HepG2 (cell line): ENCODE measurements around the gene GLB1L. TPM values are rescaled to one million over a fixed set of nuclear protein-coding genes. Genes with fewer than 3 reads are reported as not detected.

Source experiments
- ATAC-seq: fragments of 200-7000 bp; cut with Tn5 transposase; 3 replicates; pipeline ENCODE4 v1.9.1; 2020; ENCODE audit warnings: mild to moderate bottlenecking, moderate library complexity
- BruUV-seq: library from RNA; stranded (reverse); fragments of 400-500 nt; replicated peaks from 2 replicates; lab custom pipeline; 2021; lab: Mats Ljungman, UMichigan
- CTCF ChIA-PET: fragments of 300-600 bp; formaldehyde crosslinking; extraction: SDS; loops from one replicate; lab custom pipeline; 2021; ENCODE audit warnings: low total read pairs, inconsistent platforms, low intra/inter-chr PET ratio; lab: Yijun Ruan, JAX
- POLR2A ChIA-PET: fragments of 350-600 bp; sonication (Branson Sonifier 250); formaldehyde crosslinking; loops from one replicate; lab custom pipeline; 2020; ENCODE audit warnings: antibody characterized with exemption, inconsistent platforms; lab: Yijun Ruan, JAX
- DNase-seq: peaks from one replicate; pipeline ENCODE4 v3.0.0-alpha.2; 2015; ENCODE audit warnings: low spot score
- FAIRE-seq: peaks from 3 replicates; lab custom pipeline; 2011; peaks lifted over from hg19 to GRCh38; lab: Jason Lieb, UNC
- H2AFZ ChIP-seq: one replicate; pipeline ENCODE4 v1.6.1; 2011; ENCODE audit warnings: low read length, inconsistent platforms
- H3K27ac ChIP-seq: fragments of 300-600 bp; 3 replicates; pipeline ENCODE4 v1.8.0; 2011; ENCODE audit warnings: mixed run types, mild to moderate bottlenecking, mixed read lengths, low read length, inconsistent platforms; ENCODE audit not compliant: insufficient read depth; ENCODE audit errors: extremely low read length
- H3K27me3 ChIP-seq, 2 experiments: fragments of 200-600 bp in 1 of 2; 2 replicates in 1 of 2; 3 replicates in 1 of 2; pipeline versions ENCODE4 v1.6.0 to v1.8.0; 2011; ENCODE audit warnings: low read length in 2 of 2, mild to moderate bottlenecking in 2 of 2, moderate library complexity in 2 of 2, inconsistent platforms in 1 of 2; ENCODE audit not compliant: insufficient read depth in 2 of 2, control insufficient read depth in 1 of 2
- H3K36me3 ChIP-seq, 2 experiments: fragments of 200-600 bp in 1 of 2; replicated peaks in 1 of 2; 2 replicates in 1 of 2; 3 replicates in 1 of 2; pipeline versions ENCODE4 v1.5.1 to v1.8.0; 2011; ENCODE audit warnings: low read length in 2 of 2, inconsistent platforms in 1 of 2; ENCODE audit not compliant: insufficient read depth in 2 of 2, control insufficient read depth in 1 of 2
- H3K4me1 ChIP-seq: 2 replicates; pipeline ENCODE4 v1.5.1; 2012; ENCODE audit warnings: low read length, inconsistent platforms; ENCODE audit not compliant: insufficient read depth
- H3K4me2 ChIP-seq: 2 replicates; pipeline ENCODE4 v1.6.0; 2011; ENCODE audit warnings: low read depth, low read length, inconsistent platforms
- H3K4me3 ChIP-seq, 3 experiments: fragments of 200-600 bp in 1 of 3; sonication (generic), shearing (Covaris generic) in 1 of 3; replicated peaks in 1 of 3; 2 replicates each; pipeline ENCODE4 v1.5.1; 2011 to 2016; ENCODE audit warnings: low read length in 3 of 3, inconsistent platforms in 2 of 3, low read depth in 2 of 3, mild to moderate bottlenecking in 2 of 3, control low read depth in 1 of 3, mixed read lengths in 1 of 3; ENCODE audit not compliant: insufficient read depth in 1 of 3
- H3K79me2 ChIP-seq: one replicate; pipeline ENCODE4 v1.6.1; 2011; ENCODE audit warnings: low read length, inconsistent platforms; ENCODE audit not compliant: insufficient read depth
- H3K9ac ChIP-seq: 2 replicates; pipeline ENCODE4 v1.6.0; 2011; ENCODE audit warnings: mild to moderate bottlenecking, low read depth, low read length, inconsistent platforms; ENCODE audit not compliant: insufficient read depth
- H3K9me3 ChIP-seq: 2 replicates; pipeline ENCODE4 v1.5.1; 2012; ENCODE audit warnings: mild to moderate bottlenecking, low read length
- H4K20me1 ChIP-seq: 2 replicates; pipeline ENCODE4 v1.6.0; 2011; ENCODE audit warnings: inconsistent platforms, mild to moderate bottlenecking, low read length, moderate library complexity; ENCODE audit not compliant: insufficient read depth
- ADNP ChIP-seq: sonication (generic); formaldehyde crosslinking; IDR thresholded peaks from 2 replicates; pipeline ENCODE4 v1.4.0; 2020; ENCODE audit warnings: missing genetic modification reagents
- ATRX ChIP-seq: sonication (generic); formaldehyde crosslinking; IDR thresholded peaks from 2 replicates; pipeline ENCODE4 v1.4.0; 2020; ENCODE audit warnings: missing genetic modification reagents, borderline replicate concordance
- CREB3 ChIP-seq: sonication (generic); formaldehyde crosslinking; IDR thresholded peaks from 2 replicates; pipeline ENCODE4 v1.5.0; 2020; ENCODE audit warnings: missing genetic modification reagents
- FOXO4 ChIP-seq: sonication (generic); formaldehyde crosslinking; conservative IDR thresholded peaks from 2 replicates; pipeline ENCODE4 v1.8.1; 2023; ENCODE audit warnings: missing genetic modification reagents
- FOXP1 ChIP-seq, 2 experiments: fragments of 450-650 bp in 1 of 2; IDR thresholded peaks; 2 replicates each; pipeline ENCODE4 v1.6.1; 2017 to 2018; ENCODE audit warnings: antibody characterized with exemption in 1 of 2
- HES4 ChIP-seq: sonication (generic); formaldehyde crosslinking; IDR thresholded peaks from 2 replicates; pipeline ENCODE4 v1.9.0; 2021; ENCODE audit warnings: mild to moderate bottlenecking, missing genetic modification reagents, borderline replicate concordance
- MYPOP ChIP-seq: sonication (generic); formaldehyde crosslinking; IDR thresholded peaks from 2 replicates; pipeline ENCODE4 v1.8.1; 2023; ENCODE audit warnings: mild to moderate bottlenecking, moderate library complexity, missing genetic modification reagents
- NCOA5 ChIP-seq: sonication (generic); formaldehyde crosslinking; IDR thresholded peaks from 2 replicates; pipeline ENCODE4 v1.4.0; 2020; ENCODE audit warnings: missing genetic modification reagents
- RARA ChIP-seq: IDR thresholded peaks from 2 replicates; pipeline ENCODE4 v1.6.1; 2016; ENCODE audit warnings: missing genetic modification reagents, missing compliant biosample characterization
- THAP7 ChIP-seq: sonication (generic); formaldehyde crosslinking; IDR thresholded peaks from 2 replicates; pipeline ENCODE4 v1.8.1; 2023; ENCODE audit warnings: mild to moderate bottlenecking, missing genetic modification reagents
- ZMAT3 ChIP-seq: sonication (generic); formaldehyde crosslinking; conservative IDR thresholded peaks from 2 replicates; pipeline ENCODE4 v1.7.0; 2021; ENCODE audit warnings: missing genetic modification reagents
- ZNF296 ChIP-seq: sonication (generic); formaldehyde crosslinking; conservative IDR thresholded peaks from 2 replicates; pipeline ENCODE4 v1.5.0; 2020; ENCODE audit warnings: mild to moderate bottlenecking, missing genetic modification reagents
- ZNF331 ChIP-seq: sonication (generic); formaldehyde crosslinking; IDR thresholded peaks from 2 replicates; pipeline ENCODE4 v1.4.0; 2020; ENCODE audit warnings: missing genetic modification reagents
- ZNF558 ChIP-seq: sonication (generic); formaldehyde crosslinking; IDR thresholded peaks from 2 replicates; pipeline ENCODE4 v1.9.0; 2022; ENCODE audit warnings: mild to moderate bottlenecking, missing genetic modification reagents, borderline replicate concordance
- WGBS: methylation state at CpG from one replicate; pipeline ENCODE4 v1.1.6; 2017; ENCODE audit warnings: low lambda C conversion rate; 5-methylcytosine and 5-hydroxymethylcytosine counted together
- in situ Hi-C: cut with HindIII; loops from 2 replicates; pipeline ENCODE4 v1.10.0; 2017; ENCODE audit warnings: low pct_unique_long_range_greater_than_20kb; ENCODE audit not compliant: extremely low pct_ligation_motif_present
- intact Hi-C: fragments of 100-400 bp; cut with micrococcal nuclease; formaldehyde crosslinking; loops from one replicate; pipeline ENCODE4 v1.10.0; 2022; ENCODE audit not compliant: unreplicated experiment
- polyA plus RNA-seq, 8 experiments: library from polyadenylated mRNA; depleted of rRNA in 3 of 8; stranded (reverse) in 7 of 8; unstranded in 1 of 8; fragments of >200 nt; fragmentation: Illumina TruSeq in 4 of 8; extraction: Trizol in 4 of 8; gene quantifications; 2 replicates each; pipeline versions ENCODE4 v1.2.1 to v1.2.3, GENCODE V29; 2011 to 2016; ENCODE audit warnings: low read depth in 4 of 8, missing spikeins in 1 of 8, mixed read lengths in 1 of 8; ENCODE audit not compliant: insufficient read depth in 1 of 8
- total RNA-seq, 5 experiments: library from RNA; depleted of rRNA; stranded (reverse); fragments of >200 nt; fragmentation: Illumina TruSeq; extraction: Trizol; gene quantifications; 2 replicates each; pipeline ENCODE4 v1.2.3, GENCODE V29; 2016; ENCODE audit warnings: low read depth in 1 of 5

Gene GLB1L
- total and polyA plus RNA-seq, 2 of the 13 experiments (the other 11 are each of a cell fraction or from before 2014, with no cell fraction given): 6.8 to 7.3 TPM

GRCh38 chr2:219246559-219246958 lies 1.3 kb upstream of the GLB1L start (continued):
- TF ChIP-seq HES4 (CRISPR knock-in tag) (no peak), FOXO4 (CRISPR knock-in tag) (no peak), MYPOP (CRISPR knock-in tag) (no peak), ADNP (CRISPR knock-in tag) (no peak), NCOA5 (CRISPR knock-in tag) (no peak), FOXP1 (IDR thresholded peaks at IDR 0.05) (no peak), FOXP1 (CRISPR knock-in tag; IDR thresholded peaks at IDR 0.05) (no peak), RARA (peak; percentile 30; the same call in 1 of the 2 replicates), ZNF558 (CRISPR knock-in tag) (no peak)

- H3K9me3 ChIP-seq: no peaks in the 10 kb centered on the region
- peak overlapping the region; percentile 90 for H3K4me2 ChIP-seq
- H3K27ac ChIP-seq: peak overlapping the region; percentile 72
- H2AFZ ChIP-seq: no peak overlapping the region
- H3K9ac ChIP-seq: peak overlapping the region; percentile 90
- intact Hi-C loops: loop anchor here (1.0 kb wide), 1 partner anchor 17 kb away; the partner anchor contains the start of genes ANKZF1 and ATG9A
- peaks cover 59% of the 10 kb centered on the region for H3K4me1 ChIP-seq
- FAIRE-seq (peak; percentile 60), ATAC-seq (no peak), DNase-seq (no peak)
- TF ChIP-seq ZMAT3 (CRISPR knock-in tag) (0 out of 2 replicates have a peak, but pooled peaks have one; percentile 6), ZNF331 (CRISPR knock-in tag) (0 out of 2 replicates have a peak, but pooled peaks have one; percentile 8), ZNF296 (0 out of 2 replicates have a peak, but pooled peaks have one; percentile 61), ATRX (CRISPR knock-in tag) (no peak), THAP7 (CRISPR knock-in tag) (peak; percentile 7; the same call in 1 of the 2 replicates), CREB3 (CRISPR knock-in tag) (0 out of 2 replicates have a peak, but pooled peaks have one; percentile 26)
- H3K4me3 ChIP-seq: peak overlapping the region; percentile 88 to 97 (median 93)
- in situ Hi-C loops: no loop called here
- no peaks in the 10 kb centered on the region for H4K20me1 ChIP-seq
- peaks cover 1 to 13% of the 10 kb centered on the region in 2 experiments; a peak in 4 of 5 replicates for H3K36me3 ChIP-seq
- CTCF ChIA-PET: no interaction called here
- POLR2A ChIA-PET: interaction anchor here (0.6 to 3.2 kb wide), 18 partner anchors 9 to 142 kb away, joined by 3 to 69 read pairs (median 15); partner anchors contain the start of genes ABCB6, ANKZF1, ATG9A and CNPPD1
- H3K79me2 ChIP-seq: peaks cover 14% of the 10 kb centered on the region
- no TSS peak for BruUV-seq
- 17% methylated on average over 9 of the region's 10 CpGs for WGBS
- no peaks in the 10 kb centered on the region; a peak in 1 of 5 replicates for H3K27me3 ChIP-seq
These were observed 621 bp upstream of the GLB1L start for GRCh38 chr2:219245899-219246230.
